Stimulated activated CD4-positive, alpha-beta T cell treated with anti-CD3 and anti-CD28 coated beads, Interleukin-12 subunit alpha, Interleukin-12 subunit beta, amount 100 ng/mL, for 48 hours (primary cell): ENCODE data around the gene ZNF740.

Experiments
- DNase-seq, 3 donors: peaks; one replicate each; pipeline ENCODE4 v3.0.0-alpha.2; 2020; ENCODE audit warnings: low read depth in 2 of 3, low spot score in 1 of 3

The ZNF740 gene

GRCh38 chr12:53212931-53213330 is 32.4 kb downstream of the ZNF740 start:
- DNase-seq: no peak

DNA sequence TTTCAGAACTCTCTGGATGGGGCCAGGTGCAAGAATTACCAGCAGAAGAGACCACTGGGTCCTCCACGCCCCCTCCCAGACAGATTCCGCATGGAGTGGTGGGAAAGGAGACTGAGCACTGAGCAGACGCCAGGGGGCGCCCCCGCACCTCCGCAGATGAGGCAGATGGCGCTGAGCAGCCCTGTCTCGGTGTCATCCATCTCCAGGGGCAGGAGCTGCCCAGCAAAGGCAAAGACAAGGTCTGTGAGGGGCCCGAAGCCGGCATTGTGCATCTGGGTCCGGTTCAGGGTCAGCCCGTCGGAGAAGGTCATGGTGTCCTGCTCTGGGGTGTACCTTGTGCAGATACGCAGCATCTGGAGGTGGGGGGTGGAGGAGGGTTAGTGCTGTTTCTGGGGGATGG is 32.8 kb downstream of the ZNF740 start:
- DNase-seq: peak; percentile 65 to 85 (median 83)

DNA sequence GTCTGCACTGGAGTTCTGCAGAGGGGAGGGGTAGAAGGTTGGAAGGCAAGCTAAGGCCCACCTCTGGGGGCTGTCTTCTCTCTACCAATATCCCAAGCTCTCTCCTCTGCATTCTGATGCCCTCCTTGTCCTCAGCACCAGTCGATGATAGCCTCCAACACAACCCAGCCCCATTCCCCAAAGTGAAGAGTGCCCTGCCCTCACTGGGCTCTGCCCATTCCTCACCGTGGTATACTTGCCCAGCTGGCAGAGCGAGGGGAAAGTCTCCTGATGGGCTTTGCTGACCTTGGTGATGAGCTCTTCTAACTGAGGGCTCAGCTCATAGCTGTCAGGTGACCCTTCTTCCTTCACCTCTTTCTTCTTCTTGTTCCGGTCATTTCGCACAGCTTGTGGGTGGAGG is 33.7 kb downstream of the ZNF740 start:
- no peak for DNase-seq

DNA sequence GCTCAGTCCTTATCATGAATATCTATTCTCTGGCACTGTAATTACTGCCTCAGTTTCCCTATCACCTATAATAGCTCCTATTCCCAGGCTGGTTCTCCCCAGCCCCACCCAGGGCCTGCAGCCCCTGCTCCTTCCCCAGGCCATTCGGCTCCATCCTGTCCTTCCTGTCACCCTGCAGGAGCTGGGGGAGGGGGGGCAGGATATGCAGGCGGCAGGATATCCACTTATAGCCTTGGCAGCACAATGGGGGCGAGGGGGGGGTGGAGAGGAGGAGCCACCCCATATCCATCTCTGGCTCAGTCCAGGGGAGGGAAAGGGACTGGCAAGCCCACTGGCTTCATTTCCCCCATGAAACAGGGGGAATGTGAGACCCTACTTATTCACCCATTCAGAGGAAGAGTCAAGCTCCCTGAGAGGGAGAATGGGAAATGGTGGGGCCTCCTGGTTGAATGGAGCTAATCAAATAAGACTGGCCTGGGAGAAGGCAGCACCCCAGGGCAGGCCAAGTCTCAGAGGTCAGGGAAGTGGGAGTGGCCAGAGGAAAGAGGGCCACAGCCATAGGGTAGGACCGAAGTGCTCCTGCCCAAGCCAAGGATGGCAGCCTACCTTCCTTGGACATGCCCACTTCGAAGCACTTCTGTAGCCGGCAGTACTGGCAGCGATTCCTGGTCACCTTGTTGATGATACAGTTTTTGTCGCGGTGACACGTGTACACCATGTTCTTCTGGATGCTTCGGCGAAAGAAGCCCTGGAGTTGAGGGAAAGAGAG is 34.3 kb downstream of the ZNF740 start:
- DNase-seq: no peak

- no peak for DNase-seq
Measured at GRCh38 chr12:53215497-53215896, 35.0 kb downstream of the ZNF740 start.

GRCh38 chr12:53217051-53217930 is 36.8 kb downstream of the ZNF740 start:
- no peak for DNase-seq

GRCh38 chr12:53217931-53218307 is 37.4 kb downstream of the ZNF740 start:
- no peak for DNase-seq

DNA sequence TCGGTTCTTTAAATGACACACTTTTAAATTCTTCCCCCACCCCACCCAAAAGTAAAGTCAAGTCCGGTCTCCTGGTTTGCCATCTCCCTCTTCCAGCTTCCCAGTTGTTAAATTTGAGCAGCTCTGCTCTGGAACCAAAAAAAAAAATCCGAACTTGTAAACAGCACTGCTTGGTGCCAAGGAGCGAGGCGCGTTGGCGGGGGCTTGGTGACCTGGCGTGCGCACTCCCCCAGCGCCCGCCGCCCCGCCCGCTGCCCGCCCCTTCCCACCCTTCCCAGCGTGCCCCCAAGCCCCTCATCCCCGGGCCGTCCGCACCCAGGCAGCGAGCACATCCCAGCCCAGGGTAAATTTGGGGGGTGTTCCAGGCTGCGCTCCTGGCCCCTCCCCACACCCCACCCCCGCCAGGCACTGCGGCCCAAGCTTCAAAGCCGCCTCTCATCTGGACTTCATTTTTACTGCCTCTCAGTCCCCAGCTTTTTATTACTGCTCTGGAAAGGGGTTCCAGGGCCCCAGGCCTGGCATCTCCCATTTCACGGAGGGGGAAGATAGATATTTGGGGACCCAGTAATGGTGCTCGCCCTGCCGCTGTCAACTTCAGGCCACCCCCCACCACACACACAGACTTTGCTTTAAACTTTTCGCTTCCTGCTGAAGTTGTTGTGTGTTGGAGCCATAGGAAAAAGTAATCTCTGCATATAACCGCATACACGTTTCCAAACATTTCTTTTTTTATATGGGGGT is 38.2 kb downstream of the ZNF740 start:
- DNase-seq: no peak

DNA sequence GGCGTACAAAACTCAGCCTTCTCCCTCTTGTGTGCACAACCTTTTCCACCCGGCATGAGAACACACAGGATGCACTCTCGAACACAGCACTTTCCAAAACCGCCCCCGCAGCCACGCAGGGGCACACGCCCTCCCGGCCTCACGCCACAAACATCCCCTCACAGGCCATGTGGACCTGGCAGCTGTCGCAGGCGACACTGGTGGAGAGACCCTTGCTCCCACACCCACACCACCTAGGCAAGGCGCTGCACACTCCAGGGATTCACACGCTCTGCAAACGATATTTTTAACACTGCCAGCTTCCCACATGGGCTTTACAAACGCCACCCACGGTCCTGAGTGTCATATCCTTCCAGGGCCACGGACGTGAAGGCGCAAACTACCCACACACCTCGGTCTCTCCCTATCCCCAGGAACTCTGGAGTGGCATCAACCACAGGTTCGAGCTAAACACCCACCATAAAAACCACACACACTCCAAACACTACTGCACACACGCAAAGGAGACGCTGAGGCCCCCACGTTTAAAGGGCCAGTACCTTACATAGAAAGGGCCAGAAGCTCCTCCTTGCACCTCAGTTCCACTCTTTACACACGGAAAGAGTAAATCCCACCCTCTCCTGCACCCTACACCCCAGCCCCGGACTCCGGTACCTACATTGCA is 38.9 kb downstream of the ZNF740 start:
- peak; percentile 47 to 64 (median 56) for DNase-seq

DNA sequence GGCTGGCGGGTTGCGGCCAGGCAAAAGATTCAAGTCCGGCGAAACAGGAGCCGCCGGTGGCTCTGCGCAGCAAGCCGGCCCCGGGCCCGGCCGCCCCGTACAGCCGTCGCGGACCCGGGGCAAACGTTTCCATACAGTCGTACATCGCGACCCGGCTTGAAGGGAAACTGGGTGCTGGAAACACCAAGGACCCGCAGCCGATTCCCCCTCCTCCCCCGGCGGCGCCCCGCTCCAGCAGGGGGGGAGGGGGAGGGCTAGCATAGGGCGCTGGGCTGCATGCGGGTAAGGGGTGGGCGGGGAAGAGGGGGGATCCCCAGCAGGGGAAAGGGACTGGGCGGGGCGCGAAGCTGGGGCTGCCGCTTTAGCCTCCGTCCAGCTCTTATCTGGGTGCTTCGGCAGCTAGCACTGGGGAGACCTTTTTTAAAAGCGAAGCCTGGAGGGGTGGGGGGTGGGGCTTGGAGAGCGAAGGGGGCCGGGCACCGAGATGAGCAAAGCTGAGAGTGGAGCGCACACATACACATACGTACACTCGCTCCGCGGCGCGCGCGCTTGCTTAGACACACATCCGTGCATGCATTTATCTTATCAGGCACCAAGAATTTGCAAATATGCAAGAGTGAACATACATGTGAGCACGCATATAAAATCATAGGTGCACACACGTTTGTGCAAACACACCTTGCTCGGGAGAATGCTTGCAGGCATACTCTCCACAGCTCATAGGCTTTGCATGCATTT is 39.6 kb downstream of the ZNF740 start:
- DNase-seq: peak; percentile 53 to 66 (median 66)

DNA sequence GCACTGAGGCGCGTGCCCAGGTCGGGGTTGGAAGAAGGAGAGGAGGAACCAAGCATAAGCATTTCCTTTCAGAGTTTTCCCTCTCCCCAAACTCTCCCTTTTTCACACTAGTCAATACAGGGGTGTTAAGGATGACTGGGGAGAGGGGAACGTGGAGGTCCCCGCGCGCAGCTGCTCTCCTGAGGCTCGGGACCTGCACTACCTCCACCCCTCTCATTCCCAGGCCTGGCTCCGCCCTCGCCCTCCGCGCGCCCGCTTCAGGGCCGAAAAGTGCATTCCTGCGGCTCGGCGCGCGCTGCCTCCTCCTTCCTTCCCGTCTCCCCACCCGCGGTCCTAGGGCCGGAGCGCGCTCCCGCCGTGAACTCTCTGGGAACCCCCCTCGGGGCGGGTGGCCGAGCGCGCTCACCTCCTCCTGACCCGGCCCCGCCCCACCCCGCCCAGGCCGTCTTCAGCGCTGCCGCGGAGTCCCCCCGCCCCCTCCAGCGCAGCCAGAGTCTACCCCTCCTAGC is 40.2 kb downstream of the ZNF740 start:
- peak; percentile 65 to 84 (median 65) for DNase-seq

DNA sequence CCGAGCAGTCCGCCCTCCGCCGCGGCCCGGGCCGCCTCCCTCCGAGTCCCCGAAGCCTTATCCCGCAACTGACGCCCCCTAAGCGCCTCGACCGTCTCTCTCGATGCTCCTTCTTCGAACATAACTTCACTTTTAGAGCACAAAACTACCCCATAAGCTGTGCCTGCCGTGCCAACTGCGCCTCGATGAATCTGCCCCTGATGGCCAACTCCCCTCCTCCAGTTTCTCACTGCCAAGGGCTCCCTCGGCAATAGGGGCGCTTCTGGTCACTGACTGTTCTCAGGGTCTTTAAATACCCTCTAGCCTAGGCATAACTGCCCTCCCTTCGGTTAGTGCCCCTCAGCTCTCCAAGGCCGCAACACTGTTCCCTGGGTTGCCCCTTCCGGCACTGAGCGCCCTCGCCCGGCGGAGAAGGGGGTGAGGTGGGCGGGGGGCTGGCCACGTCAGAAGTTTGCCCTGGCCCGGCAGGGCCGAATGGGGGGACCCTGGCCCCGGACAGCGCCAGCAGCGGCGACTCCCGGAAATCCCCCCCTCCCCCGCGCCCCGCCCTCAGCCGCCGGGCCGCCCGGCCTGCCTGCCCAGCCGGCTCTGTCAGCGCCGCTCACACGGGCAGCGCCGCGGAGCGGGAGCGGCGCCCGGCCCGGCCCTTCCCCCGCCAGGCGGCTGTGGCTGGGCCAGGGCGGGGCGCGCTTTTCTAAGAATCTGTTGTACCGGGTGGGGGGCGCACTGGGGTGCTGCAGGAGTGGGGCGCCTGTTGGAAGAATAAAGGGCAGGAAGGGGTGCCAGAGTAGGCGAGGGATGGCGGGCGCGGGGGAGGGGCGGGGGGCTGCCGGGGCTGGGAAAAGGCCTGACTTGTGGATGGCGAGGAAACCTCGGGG is 40.9 kb downstream of the ZNF740 start:
- no peak for DNase-seq

DNA sequence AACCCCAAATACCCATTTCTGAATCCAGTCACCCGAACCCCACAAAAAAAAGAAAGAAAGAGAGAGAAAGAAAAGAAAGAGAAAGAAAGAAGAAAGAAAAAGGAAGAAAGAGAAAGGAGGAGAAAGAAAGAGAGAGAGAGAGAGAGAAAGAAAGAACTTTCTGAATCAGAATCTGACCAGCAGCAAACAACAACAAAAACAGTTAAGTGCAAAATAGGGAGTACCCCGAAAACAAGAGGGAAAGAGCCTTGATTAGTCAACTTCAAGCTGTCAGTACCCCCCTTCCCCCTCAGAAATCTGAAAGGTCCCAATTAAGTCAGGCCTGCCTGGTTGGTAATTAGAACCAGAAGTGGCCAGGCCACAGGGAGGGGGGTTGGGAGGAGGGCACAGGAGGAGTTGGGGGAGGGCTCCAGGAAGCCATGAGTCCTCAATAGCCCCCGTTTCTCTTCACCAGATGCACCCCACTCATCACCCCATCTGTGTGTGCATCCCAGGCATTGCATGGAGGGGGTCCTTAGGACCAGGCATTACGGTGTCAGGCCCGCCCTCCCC is 41.7 kb downstream of the ZNF740 start:
- no peak for DNase-seq

DNA sequence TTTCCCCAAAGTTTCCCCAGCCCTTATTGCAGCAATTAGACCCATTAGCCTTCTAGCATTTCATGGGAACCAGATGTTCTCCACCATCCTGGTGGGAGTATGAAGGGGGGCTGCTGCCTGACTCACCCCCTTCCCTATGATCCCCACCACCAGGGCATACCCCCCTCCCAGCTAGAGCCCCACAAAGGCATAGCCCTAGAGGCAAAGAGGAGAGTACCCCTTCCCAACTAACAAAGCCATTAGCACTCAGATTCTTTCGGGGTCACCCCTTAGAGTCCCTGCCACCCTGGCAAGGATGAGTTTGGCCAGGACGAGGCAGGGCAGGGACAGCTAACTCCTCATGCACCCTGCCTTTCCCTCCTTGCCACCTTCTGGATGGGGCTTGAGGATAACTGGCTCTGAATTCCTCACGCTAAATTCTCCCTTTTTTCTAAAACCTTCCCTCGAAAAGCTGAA is 42.3 kb downstream of the ZNF740 start:
- DNase-seq: no peak

- DNase-seq: no peak
Measured at GRCh38 chr12:53223389-53224060, 43.0 kb downstream of the ZNF740 start.

DNA sequence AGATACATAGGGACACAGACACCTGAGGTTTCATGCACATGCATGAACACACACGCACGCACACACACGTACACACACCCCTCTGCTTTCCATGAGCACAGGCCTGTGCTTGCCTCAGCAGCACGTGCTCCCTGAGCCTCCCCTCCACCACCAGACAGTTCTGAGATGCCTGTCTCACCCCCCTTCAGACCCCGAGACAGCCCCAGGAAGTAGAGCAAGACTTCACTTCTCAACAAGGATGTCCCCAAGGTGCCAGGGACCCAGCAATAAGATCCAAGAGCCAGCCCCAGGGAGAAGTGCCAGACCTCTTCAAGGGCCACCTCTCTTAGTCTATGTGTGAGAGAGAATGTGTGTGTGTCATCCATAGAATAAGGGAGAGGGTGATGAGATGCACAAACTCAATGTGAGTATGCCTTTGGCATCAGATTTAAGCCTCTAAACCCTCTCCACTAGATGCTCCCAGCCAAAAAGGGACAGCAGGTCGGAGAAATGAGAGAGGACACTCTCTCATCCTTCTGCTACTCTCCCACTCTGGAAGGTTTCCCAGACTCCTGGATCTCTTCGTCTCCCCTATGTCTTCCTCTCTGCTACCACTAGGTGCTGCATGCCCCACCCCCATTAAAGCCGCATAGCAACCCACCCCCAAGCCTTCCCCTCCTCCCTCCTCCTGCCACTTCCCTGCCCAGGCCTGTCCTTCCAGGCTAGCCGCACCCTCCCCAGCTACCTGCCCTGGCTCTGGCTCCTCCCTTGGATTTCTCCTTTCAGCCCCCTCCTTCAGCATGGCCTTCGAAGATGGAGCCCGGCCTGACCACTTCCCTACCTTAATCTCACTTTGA is 43.8 kb downstream of the ZNF740 start:
- DNase-seq: no peak

DNA sequence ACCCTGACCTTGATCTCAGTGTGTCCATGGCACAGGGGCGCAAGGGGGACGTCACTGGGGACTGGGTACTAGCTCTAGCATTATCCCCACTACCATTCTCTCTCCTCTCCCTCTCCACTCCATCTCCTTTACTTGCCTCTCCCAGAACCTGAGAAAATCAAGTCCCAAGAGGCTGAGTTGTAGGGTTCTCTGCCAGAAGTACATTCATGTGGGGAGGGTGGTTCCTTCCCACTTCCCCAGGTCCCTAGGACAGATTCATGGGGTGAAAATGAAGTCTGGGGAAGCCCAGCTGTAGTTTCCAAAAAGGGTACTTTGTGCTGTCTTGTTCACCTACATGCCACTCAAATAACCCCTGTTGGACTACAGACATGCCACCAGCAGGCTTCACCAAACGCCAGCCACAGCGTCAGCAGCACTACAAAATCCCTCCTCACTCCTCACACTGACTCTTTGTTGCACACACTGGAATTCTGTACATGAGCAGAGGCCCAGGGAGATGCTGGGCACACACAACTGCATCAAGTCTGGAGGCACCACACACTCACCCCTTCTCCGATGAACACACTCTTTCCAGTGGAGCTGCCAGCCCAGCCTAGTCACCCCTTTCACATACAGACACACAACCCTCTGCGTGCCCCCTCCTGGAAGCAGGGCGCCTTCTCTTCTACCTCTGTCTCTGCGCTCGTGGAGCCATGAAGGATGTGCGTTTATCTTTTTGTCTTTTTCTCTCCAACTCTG is 44.5 kb downstream of the ZNF740 start:
- DNase-seq: no peak
